Esophagus muscularis mucosa (tissue), 4 donors: Measurements from ENCODE around the gene RGS3. TPM values are rescaled to one million over a fixed set of nuclear protein-coding genes. Genes with fewer than 3 reads are reported as not detected.

Experiments
- DNase-seq: peaks from one replicate; pipeline ENCODE4 v3.0.0-alpha.2; 2017; ENCODE audit errors: extremely low spot score
- H3K27ac ChIP-seq, 4 donors: fragments of 200-600 bp; sonication (generic); replicated peaks in 1 of 4; 1 replicate in 3 of 4; 2 replicates in 1 of 4; pipeline ENCODE4 v1.5.1; 2016 to 2019; ENCODE audit warnings: mild to moderate bottlenecking in 1 of 4
- H3K27me3 ChIP-seq, 4 donors: fragments of 200-600 bp; sonication (generic); one replicate each; pipeline versions ENCODE4 v1.5.1 to v1.6.0; 2016 to 2019
- H3K36me3 ChIP-seq, 4 donors: fragments of 200-600 bp; sonication (generic); one replicate each; pipeline ENCODE4 v1.5.1; 2016 to 2019
- H3K4me1 ChIP-seq, 4 donors: fragments of 200-600 bp; sonication (generic); one replicate each; pipeline ENCODE4 v1.5.1; 2016 to 2019
- H3K4me3 ChIP-seq, 4 donors: fragments of 200-600 bp; sonication (generic); 1 replicate in 2 of 4; 2 replicates in 2 of 4; pipeline ENCODE4 v1.5.1; 2016 to 2019; ENCODE audit warnings: mild to moderate bottlenecking in 4 of 4, moderate library complexity in 1 of 4
- H3K9me3 ChIP-seq, 4 donors: fragments of 200-600 bp; sonication (generic); 1 replicate in 3 of 4; 2 replicates in 1 of 4; pipeline ENCODE4 v1.5.1; 2016 to 2019
- EP300 ChIP-seq: sonication (generic); formaldehyde crosslinking; IDR thresholded peaks from one replicate; pipeline ENCODE4 v1.6.1; 2017; ENCODE audit warnings: antibody characterized with exemption
- POLR2A ChIP-seq: fragments of 450-650 bp; IDR thresholded peaks from one replicate; pipeline ENCODE4 v1.6.1; 2017; ENCODE audit warnings: antibody characterized with exemption, moderate library complexity, mild to moderate bottlenecking, low read depth
- POLR2AphosphoS5 ChIP-seq, 2 donors: sonication (generic); formaldehyde crosslinking; IDR thresholded peaks; one replicate each; pipeline ENCODE4 v1.6.1; 2017; ENCODE audit warnings: antibody characterized with exemption in 2 of 2
- WGBS: methylation state at CpG from one replicate; pipeline ENCODE4 v1.1.5; 2018; 5-methylcytosine and 5-hydroxymethylcytosine counted together
- intact Hi-C: fragments of 100-400 bp; cut with DNase I; formaldehyde crosslinking; loops from one replicate; pipeline ENCODE4 v1.15.1; 2023
- total RNA-seq, 4 donors: library from RNA; depleted of rRNA; stranded (reverse); fragments of >200 nt; gene quantifications; one replicate each; pipeline versions ENCODE4 v1.1.0 to v1.2.1, GENCODE V29; 2016
- TF ChIP-seq, protein P1 (sequence below), 3 experiments: fragments of 200-600 bp in 2 of 3; fragments of 450-650 bp in 1 of 3; sonication (generic) in 2 of 3; IDR thresholded peaks; one replicate each; pipeline ENCODE4 v1.5.1; 2017 to 2019; ENCODE audit warnings: antibody characterized with exemption in 3 of 3, mild to moderate bottlenecking in 2 of 3, moderate library complexity in 1 of 3

RGS3 gene
- total RNA-seq, 4 donors from 2014 or later = 37.3 to 121 (median 68.5) TPM

DNA sequence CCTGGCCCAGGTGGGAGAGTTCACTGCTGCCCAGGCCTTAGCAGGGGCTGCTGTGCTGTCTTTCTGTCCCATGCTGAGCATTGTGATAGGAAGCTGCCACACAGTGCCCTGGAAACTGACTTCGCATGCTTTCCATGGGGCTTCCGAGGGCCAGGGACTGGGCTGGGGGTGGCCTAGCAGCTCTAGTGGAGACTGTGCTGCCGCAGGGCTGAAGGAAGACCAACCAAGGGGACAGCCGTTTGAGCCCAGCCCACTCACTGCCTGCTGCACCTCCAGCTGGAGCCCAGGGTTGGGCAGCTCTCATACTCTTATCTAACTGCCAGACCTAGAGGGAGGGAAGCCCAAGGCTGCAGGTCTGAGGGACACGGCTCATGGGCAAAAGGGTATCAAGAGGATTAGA, 79.2 kb downstream of the RGS3 start:
- DNase-seq = no peak
- 94% methylated on average over 2 of the region's 5 CpGs for WGBS
- TF ChIP-seq POLR2A (no peak), EP300 (no peak)
- TF ChIP-seq, protein P1, sequence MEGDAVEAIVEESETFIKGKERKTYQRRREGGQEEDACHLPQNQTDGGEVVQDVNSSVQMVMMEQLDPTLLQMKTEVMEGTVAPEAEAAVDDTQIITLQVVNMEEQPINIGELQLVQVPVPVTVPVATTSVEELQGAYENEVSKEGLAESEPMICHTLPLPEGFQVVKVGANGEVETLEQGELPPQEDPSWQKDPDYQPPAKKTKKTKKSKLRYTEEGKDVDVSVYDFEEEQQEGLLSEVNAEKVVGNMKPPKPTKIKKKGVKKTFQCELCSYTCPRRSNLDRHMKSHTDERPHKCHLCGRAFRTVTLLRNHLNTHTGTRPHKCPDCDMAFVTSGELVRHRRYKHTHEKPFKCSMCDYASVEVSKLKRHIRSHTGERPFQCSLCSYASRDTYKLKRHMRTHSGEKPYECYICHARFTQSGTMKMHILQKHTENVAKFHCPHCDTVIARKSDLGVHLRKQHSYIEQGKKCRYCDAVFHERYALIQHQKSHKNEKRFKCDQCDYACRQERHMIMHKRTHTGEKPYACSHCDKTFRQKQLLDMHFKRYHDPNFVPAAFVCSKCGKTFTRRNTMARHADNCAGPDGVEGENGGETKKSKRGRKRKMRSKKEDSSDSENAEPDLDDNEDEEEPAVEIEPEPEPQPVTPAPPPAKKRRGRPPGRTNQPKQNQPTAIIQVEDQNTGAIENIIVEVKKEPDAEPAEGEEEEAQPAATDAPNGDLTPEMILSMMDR (IDR thresholded peaks at IDR 0.05) = no peak
- Histone ChIP-seq H3K27ac (no peak overlapping the region), H3K27me3 (no peaks in the 10 kb centered on the region), H3K9me3 (no peaks in the 10 kb centered on the region), H3K4me1 (peaks cover 22 to 51% (median 34%) of the 10 kb centered on the region in 4 donors), H3K4me3 (no peak overlapping the region), H3K36me3 (peaks cover 8 to 59% (median 45%) of the 10 kb centered on the region in 4 donors)
- intact Hi-C loops = no loop called here

- no peak for DNase-seq
- no peaks in the 10 kb centered on the region for H3K27me3 ChIP-seq
- no peaks in the 10 kb centered on the region for H3K9me3 ChIP-seq
- WGBS = 88% methylated on average over 8 of the region's 10 CpGs
- no peak overlapping the region for H3K4me3 ChIP-seq
- H3K4me1 ChIP-seq = peaks cover 24 to 52% (median 35%) of the 10 kb centered on the region in 4 donors
- TF ChIP-seq, protein P1 (IDR thresholded peaks at IDR 0.05) = no peak
- TF ChIP-seq POLR2A (no peak), EP300 (no peak), POLR2AphosphoS5 (IDR thresholded peaks at IDR 0.05) (no peak)
- no peak overlapping the region for H3K27ac ChIP-seq
- peaks cover 8 to 52% (median 39%) of the 10 kb centered on the region in 4 donors for H3K36me3 ChIP-seq
- intact Hi-C loops = no loop called here
These were observed 79.9 kb downstream of the RGS3 start for GRCh38 chr9:113543296-113543981.

DNA sequence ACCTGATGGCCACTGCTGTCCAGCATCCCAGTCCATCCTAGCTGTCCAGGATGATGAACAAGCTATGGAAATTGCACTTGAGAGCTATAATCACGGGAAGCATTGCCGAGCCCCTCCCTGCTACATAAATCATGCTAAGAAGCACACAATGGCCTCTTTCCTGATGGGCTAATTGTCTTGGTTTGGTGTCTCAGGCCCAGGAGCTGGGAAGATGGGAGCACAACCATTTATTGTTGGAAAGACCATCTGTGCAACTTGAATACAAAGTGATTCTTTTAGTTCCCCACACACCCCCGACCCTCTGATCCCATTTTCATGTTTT, 80.4 kb downstream of the RGS3 start:
- intact Hi-C loops = no loop called here
- WGBS = 66% methylated on average over 3 of the region's 3 CpGs
- H3K36me3 ChIP-seq = peaks cover 8 to 47% (median 35%) of the 10 kb centered on the region in 4 donors

GRCh38 chr9:113545068-113545467, 81.5 kb downstream of the RGS3 start:
- no peaks in the 10 kb centered on the region for H3K9me3 ChIP-seq
- peaks cover 34 to 62% (median 48%) of the 10 kb centered on the region in 4 donors for H3K4me1 ChIP-seq
- H3K36me3 ChIP-seq = peaks cover 8 to 43% (median 29%) of the 10 kb centered on the region in 4 donors
- TF ChIP-seq, protein P1 (IDR thresholded peaks at IDR 0.05) = no peak
- TF ChIP-seq EP300 (no peak), POLR2AphosphoS5 (IDR thresholded peaks at IDR 0.05) (no peak), POLR2A (no peak)
- H3K27me3 ChIP-seq = no peaks in the 10 kb centered on the region
- H3K27ac ChIP-seq = no peak overlapping the region
- 85% methylated on average over 2 of the region's 2 CpGs for WGBS
- no peak for DNase-seq
- H3K4me3 ChIP-seq = no peak overlapping the region
- intact Hi-C loops = no loop called here

More for the DNA sequence above, 80.4 kb downstream of the RGS3 start:
- no peak for DNase-seq
- peaks cover 28 to 52% (median 40%) of the 10 kb centered on the region in 4 donors for H3K4me1 ChIP-seq
- no peak for TF ChIP-seq EP300
- no peaks in the 10 kb centered on the region for H3K9me3 ChIP-seq
- no peak overlapping the region for H3K27ac ChIP-seq
- H3K4me3 ChIP-seq = no peak overlapping the region
- H3K27me3 ChIP-seq = no peaks in the 10 kb centered on the region

DNA sequence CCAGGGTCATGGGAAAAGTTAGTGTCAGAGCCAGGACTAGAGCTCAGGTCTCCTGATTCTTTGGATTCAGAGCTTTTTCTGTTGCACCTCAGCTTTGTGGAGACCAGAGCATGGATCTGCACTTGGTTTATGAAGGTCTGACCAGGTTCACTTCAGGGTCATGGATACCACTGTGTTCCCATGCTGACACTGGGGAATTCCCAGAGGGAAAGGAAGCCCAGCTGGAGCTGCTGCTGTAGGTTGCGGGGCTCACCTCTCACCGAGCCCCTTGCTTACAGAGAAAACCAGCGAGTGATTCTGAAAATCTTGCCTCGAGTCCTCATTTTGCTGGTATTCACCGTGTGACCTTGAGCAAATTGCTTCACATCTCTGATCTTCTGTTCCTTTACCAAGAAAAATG, 83.0 kb downstream of the RGS3 start:
- Histone ChIP-seq H3K36me3 (peaks cover 2 to 29% (median 17%) of the 10 kb centered on the region in 4 donors), H3K27me3 (no peaks in the 10 kb centered on the region), H3K4me1 (peaks cover 25 to 55% (median 40%) of the 10 kb centered on the region in 4 donors), H3K4me3 (no peak overlapping the region), H3K27ac (no peak overlapping the region), H3K9me3 (no peaks in the 10 kb centered on the region)
- no peak for DNase-seq
- intact Hi-C loops = no loop called here
- TF ChIP-seq, protein P1 (IDR thresholded peaks at IDR 0.05) = no peak
- no peak for TF ChIP-seq POLR2AphosphoS5 (IDR thresholded peaks at IDR 0.05)
- TF ChIP-seq EP300 = no peak
- TF ChIP-seq POLR2A = no peak
- WGBS = 96% methylated on average over 5 of the region's 5 CpGs
